Uterus (tissue), 2 donors: ENCODE measurements around the gene PLD6.

Experiments
- POLR2A ChIP-seq, 2 donors: fragments of 450-650 bp; IDR thresholded peaks; one replicate each; pipeline ENCODE4 v1.6.1; 2016; ENCODE audit warnings: antibody characterized with exemption in 2 of 2, mild to moderate bottlenecking in 1 of 2, moderate library complexity in 1 of 2
- TF ChIP-seq, protein P1 (sequence below), 4 experiments: fragments of 200-600 bp in 2 of 4; fragments of 450-650 bp in 2 of 4; sonication (generic) in 2 of 4; IDR thresholded peaks; one replicate each; pipeline ENCODE4 v1.5.1; 2016 to 2019; ENCODE audit warnings: antibody characterized with exemption in 4 of 4, mild to moderate bottlenecking in 2 of 4, moderate library complexity in 1 of 4

DNA sequence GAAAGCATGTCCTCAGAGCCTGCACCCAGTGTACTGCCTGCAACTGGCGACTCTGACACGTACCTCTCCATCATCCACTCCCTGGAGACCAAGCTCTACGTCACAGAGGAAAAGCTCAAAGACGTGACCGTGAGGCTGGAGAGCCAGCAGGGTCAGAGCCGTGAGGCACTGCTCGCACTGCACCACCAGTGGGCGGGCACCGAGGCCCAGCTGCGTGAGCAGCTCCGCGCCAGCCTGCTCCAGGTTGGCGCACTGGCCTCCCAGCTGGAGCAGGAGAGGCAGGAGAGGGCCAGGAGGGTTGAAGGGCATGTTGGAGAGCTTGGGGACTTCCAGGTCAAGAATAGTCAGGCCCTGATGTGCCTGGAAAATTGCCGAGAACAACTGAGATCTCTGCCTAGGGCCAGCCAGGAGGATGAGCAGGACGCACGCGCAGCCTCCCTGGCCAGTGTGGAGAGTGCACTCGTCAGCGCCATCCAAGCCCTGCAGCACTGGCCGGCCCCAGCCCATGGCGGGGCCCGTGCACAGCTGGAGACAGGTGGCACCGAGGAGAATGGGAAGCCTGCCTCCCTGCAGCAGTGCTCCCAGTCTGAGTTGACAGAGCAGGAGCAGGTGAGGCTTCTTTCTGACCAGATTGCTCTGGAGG is 40.3 kb downstream of the PLD6 start:
- TF ChIP-seq, protein P1, sequence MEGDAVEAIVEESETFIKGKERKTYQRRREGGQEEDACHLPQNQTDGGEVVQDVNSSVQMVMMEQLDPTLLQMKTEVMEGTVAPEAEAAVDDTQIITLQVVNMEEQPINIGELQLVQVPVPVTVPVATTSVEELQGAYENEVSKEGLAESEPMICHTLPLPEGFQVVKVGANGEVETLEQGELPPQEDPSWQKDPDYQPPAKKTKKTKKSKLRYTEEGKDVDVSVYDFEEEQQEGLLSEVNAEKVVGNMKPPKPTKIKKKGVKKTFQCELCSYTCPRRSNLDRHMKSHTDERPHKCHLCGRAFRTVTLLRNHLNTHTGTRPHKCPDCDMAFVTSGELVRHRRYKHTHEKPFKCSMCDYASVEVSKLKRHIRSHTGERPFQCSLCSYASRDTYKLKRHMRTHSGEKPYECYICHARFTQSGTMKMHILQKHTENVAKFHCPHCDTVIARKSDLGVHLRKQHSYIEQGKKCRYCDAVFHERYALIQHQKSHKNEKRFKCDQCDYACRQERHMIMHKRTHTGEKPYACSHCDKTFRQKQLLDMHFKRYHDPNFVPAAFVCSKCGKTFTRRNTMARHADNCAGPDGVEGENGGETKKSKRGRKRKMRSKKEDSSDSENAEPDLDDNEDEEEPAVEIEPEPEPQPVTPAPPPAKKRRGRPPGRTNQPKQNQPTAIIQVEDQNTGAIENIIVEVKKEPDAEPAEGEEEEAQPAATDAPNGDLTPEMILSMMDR (IDR thresholded peaks at IDR 0.05): no peak
- TF ChIP-seq POLR2A (IDR thresholded peaks at IDR 0.05): no peak
